ENCODE data around the gene CSF2RB. TPM values are rescaled to one million over a fixed set of nuclear protein-coding genes. Genes with fewer than 3 reads are reported as not detected.

CSF2RB gene
- total RNA-seq, 1 donor from 2014 or later = 0.05 TPM

- Mint-ChIP-seq H3K27ac (ENCODE audit: unreplicated experiment) (no peak overlapping the region), H3K27me3 (ENCODE audit: low read depth) (peaks cover 47% of the 10 kb centered on the region), H3K4me3 (ENCODE audit: unreplicated experiment) (no peak overlapping the region), H3K36me3 (ENCODE audit: low read depth) (no peaks in the 10 kb centered on the region), H3K9me3 (ENCODE audit: low read depth) (no peaks in the 10 kb centered on the region), H3K4me1 (ENCODE audit: low read depth) (peaks cover 5% of the 10 kb centered on the region)
- DNase-seq (ENCODE audit: low spot score) = no peak
- TF ChIP-seq, protein P1, sequence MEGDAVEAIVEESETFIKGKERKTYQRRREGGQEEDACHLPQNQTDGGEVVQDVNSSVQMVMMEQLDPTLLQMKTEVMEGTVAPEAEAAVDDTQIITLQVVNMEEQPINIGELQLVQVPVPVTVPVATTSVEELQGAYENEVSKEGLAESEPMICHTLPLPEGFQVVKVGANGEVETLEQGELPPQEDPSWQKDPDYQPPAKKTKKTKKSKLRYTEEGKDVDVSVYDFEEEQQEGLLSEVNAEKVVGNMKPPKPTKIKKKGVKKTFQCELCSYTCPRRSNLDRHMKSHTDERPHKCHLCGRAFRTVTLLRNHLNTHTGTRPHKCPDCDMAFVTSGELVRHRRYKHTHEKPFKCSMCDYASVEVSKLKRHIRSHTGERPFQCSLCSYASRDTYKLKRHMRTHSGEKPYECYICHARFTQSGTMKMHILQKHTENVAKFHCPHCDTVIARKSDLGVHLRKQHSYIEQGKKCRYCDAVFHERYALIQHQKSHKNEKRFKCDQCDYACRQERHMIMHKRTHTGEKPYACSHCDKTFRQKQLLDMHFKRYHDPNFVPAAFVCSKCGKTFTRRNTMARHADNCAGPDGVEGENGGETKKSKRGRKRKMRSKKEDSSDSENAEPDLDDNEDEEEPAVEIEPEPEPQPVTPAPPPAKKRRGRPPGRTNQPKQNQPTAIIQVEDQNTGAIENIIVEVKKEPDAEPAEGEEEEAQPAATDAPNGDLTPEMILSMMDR (IDR thresholded peaks at IDR 0.05) = peak; percentile 79
These were observed 39.7 kb upstream of the CSF2RB start for GRCh38 chr22:36873614-36874308.

DNA sequence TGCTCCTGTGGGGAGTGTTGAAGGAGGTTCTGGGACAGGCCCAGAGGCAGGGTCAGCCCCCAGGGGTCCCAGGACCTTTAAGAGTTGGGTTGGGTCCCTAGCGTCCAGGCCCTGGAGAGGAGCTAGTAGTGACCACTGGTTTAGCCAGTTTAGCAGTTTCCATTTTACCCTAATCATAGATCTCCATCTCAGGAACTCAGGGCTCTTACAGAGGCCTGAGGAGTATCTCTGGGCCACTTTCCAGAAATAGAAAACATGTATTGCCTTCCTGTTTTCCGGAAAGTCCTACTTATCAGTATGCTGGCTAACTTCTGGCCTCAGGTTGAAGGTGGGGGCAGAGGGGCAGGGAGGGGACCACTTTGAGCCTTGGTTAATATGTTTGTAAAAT lies 39.1 kb upstream of the CSF2RB start:
- Mint-ChIP-seq H3K4me3 (ENCODE audit: unreplicated experiment) (no peak overlapping the region), H3K27me3 (ENCODE audit: low read depth) (peaks cover 45% of the 10 kb centered on the region), H3K4me1 (ENCODE audit: low read depth) (peaks cover 5% of the 10 kb centered on the region), H3K27ac (ENCODE audit: unreplicated experiment) (no peak overlapping the region), H3K36me3 (ENCODE audit: low read depth) (no peaks in the 10 kb centered on the region), H3K9me3 (ENCODE audit: low read depth) (no peaks in the 10 kb centered on the region)
- no peak for DNase-seq (ENCODE audit: low spot score)
- TF ChIP-seq, protein P1 (IDR thresholded peaks at IDR 0.05) = no peak

GRCh38 chr22:36874736-36875135 lies 38.7 kb upstream of the CSF2RB start:
- no peak overlapping the region for H3K27ac Mint-ChIP-seq (ENCODE audit: unreplicated experiment)
- H3K4me3 Mint-ChIP-seq (ENCODE audit: unreplicated experiment) = no peak overlapping the region
- no peaks in the 10 kb centered on the region for H3K36me3 Mint-ChIP-seq (ENCODE audit: low read depth)
- H3K27me3 Mint-ChIP-seq (ENCODE audit: low read depth) = peaks cover 44% of the 10 kb centered on the region
- no peak for DNase-seq (ENCODE audit: low spot score)
- no peaks in the 10 kb centered on the region for H3K9me3 Mint-ChIP-seq (ENCODE audit: low read depth)
- TF ChIP-seq, protein P1 (IDR thresholded peaks at IDR 0.05) = no peak
- H3K4me1 Mint-ChIP-seq (ENCODE audit: low read depth) = peaks cover 5% of the 10 kb centered on the region

GRCh38 chr22:36875741-36876140 lies 37.7 kb upstream of the CSF2RB start:
- Mint-ChIP-seq H3K4me1 (ENCODE audit: low read depth) (peaks cover 5% of the 10 kb centered on the region), H3K36me3 (ENCODE audit: low read depth) (no peaks in the 10 kb centered on the region), H3K27ac (ENCODE audit: unreplicated experiment) (no peak overlapping the region), H3K4me3 (ENCODE audit: unreplicated experiment) (no peak overlapping the region), H3K9me3 (ENCODE audit: low read depth) (peaks cover 2% of the 10 kb centered on the region), H3K27me3 (ENCODE audit: low read depth) (peaks cover 37% of the 10 kb centered on the region)
- no peak for DNase-seq (ENCODE audit: low spot score)
- TF ChIP-seq, protein P1 (IDR thresholded peaks at IDR 0.05) = no peak

GRCh38 chr22:36879775-36880174 lies 33.7 kb upstream of the CSF2RB start:
- TF ChIP-seq, protein P1 (IDR thresholded peaks at IDR 0.05) = no peak
- peaks cover 31% of the 10 kb centered on the region for H3K27me3 Mint-ChIP-seq (ENCODE audit: low read depth)
- H3K4me3 Mint-ChIP-seq (ENCODE audit: unreplicated experiment) = no peak overlapping the region
- DNase-seq (ENCODE audit: low spot score) = no peak
- H3K27ac Mint-ChIP-seq (ENCODE audit: unreplicated experiment) = no peak overlapping the region
- H3K9me3 Mint-ChIP-seq (ENCODE audit: low read depth) = peaks cover 14% of the 10 kb centered on the region
- no peaks in the 10 kb centered on the region for H3K4me1 Mint-ChIP-seq (ENCODE audit: low read depth)
- peaks cover 3% of the 10 kb centered on the region for H3K36me3 Mint-ChIP-seq (ENCODE audit: low read depth)

All from chondrocyte (in vitro differentiated cells).